H9 (cell line): Measurements from ENCODE around the gene ANP32E. TPM values are rescaled to one million over a fixed set of nuclear protein-coding genes. Genes with fewer than 3 reads are reported as not detected.
A peak's percentile ranks its signal among the peaks of the same experiment; 100 is the strongest.

ENCODE experiments used
- DNase-seq: peaks from one replicate; pipeline ENCODE4 v3.0.0-alpha.2; 2017
- H2AFZ ChIP-seq: one replicate; pipeline ENCODE4 v1.6.1; 2013; ENCODE audit warnings: mild to moderate bottlenecking, low read length, control low read depth, moderate library complexity
- H2AK5ac ChIP-seq: 2 replicates; pipeline ENCODE4 v1.6.1; 2013; ENCODE audit warnings: low read length, control low read depth, mixed read lengths; ENCODE audit not compliant: insufficient read length
- H2BK120ac ChIP-seq: one replicate; pipeline ENCODE4 v1.6.1; 2013; ENCODE audit warnings: low read depth, mild to moderate bottlenecking, low read length, control low read depth, inconsistent platforms; ENCODE audit not compliant: poor library complexity, severe bottlenecking
- H2BK12ac ChIP-seq: 2 replicates; pipeline ENCODE4 v1.6.1; 2013; ENCODE audit warnings: low read length, control low read depth, mixed read lengths, low read depth; ENCODE audit not compliant: insufficient read length
- H2BK15ac ChIP-seq: 2 replicates; pipeline ENCODE4 v1.6.1; 2013; ENCODE audit warnings: low read depth, low read length, control low read depth
- H2BK20ac ChIP-seq: one replicate; pipeline ENCODE4 v1.6.1; 2013; ENCODE audit warnings: low read depth, mild to moderate bottlenecking, low read length, control low read depth, inconsistent platforms; ENCODE audit not compliant: poor library complexity, severe bottlenecking
- H2BK5ac ChIP-seq: 2 replicates; pipeline ENCODE4 v1.6.1; 2013; ENCODE audit warnings: low read length, control low read depth, mixed read lengths; ENCODE audit not compliant: insufficient read length
- H3K14ac ChIP-seq: 2 replicates; pipeline ENCODE4 v1.6.1; 2013; ENCODE audit warnings: low read length, control low read depth; ENCODE audit not compliant: insufficient read depth
- H3K18ac ChIP-seq: 2 replicates; pipeline ENCODE4 v1.6.1; 2013; ENCODE audit warnings: low read depth, mild to moderate bottlenecking, mixed read lengths, low read length, control low read depth; ENCODE audit not compliant: insufficient read length
- H3K23ac ChIP-seq: 2 replicates; pipeline ENCODE4 v1.6.1; 2013; ENCODE audit warnings: low read length, control low read depth, mixed read lengths, low read depth; ENCODE audit not compliant: insufficient read length
- H3K23me2 ChIP-seq: 2 replicates; pipeline ENCODE4 v1.6.1; 2013; ENCODE audit warnings: low read depth, mild to moderate bottlenecking, mixed read lengths, low read length, control low read depth; ENCODE audit not compliant: insufficient read length, poor library complexity, severe bottlenecking
- H3K27ac ChIP-seq: 2 replicates; pipeline ENCODE4 v1.5.1; 2013; ENCODE audit warnings: low read length, control low read depth, mixed read lengths, low read depth; ENCODE audit not compliant: insufficient read length
- H3K27me3 ChIP-seq: 2 replicates; pipeline ENCODE4 v1.6.1; 2013; ENCODE audit warnings: low read length, control low read depth, inconsistent platforms; ENCODE audit not compliant: insufficient read depth
- H3K4ac ChIP-seq: 2 replicates; pipeline ENCODE4 v1.6.1; 2013; ENCODE audit warnings: low read depth, mild to moderate bottlenecking, control low read depth, inconsistent platforms, low read length, moderate library complexity
- H3K4me1 ChIP-seq: 2 replicates; pipeline ENCODE4 v1.6.1; 2013; ENCODE audit warnings: low read length, control low read depth, inconsistent platforms; ENCODE audit not compliant: insufficient read depth
- H3K4me2 ChIP-seq: 2 replicates; pipeline ENCODE4 v1.6.1; 2013; ENCODE audit warnings: low read length, control low read depth, mixed read lengths; ENCODE audit not compliant: insufficient read length, insufficient read depth
- H3K56ac ChIP-seq: 2 replicates; pipeline ENCODE4 v1.6.1; 2013; ENCODE audit warnings: low read depth, mild to moderate bottlenecking, mixed read lengths, low read length, control low read depth; ENCODE audit not compliant: insufficient read length
- H3K79me1 ChIP-seq: 2 replicates; pipeline ENCODE4 v1.6.1; 2013; ENCODE audit warnings: low read depth, mild to moderate bottlenecking, moderate library complexity, low read length, control low read depth, inconsistent platforms; ENCODE audit not compliant: insufficient read depth, poor library complexity, severe bottlenecking
- H3K79me2 ChIP-seq: 2 replicates; pipeline ENCODE4 v1.6.1; 2013; ENCODE audit warnings: low read length, control low read depth, inconsistent platforms; ENCODE audit not compliant: insufficient read depth
- H3K9ac ChIP-seq: 2 replicates; pipeline ENCODE4 v1.6.1; 2013; ENCODE audit warnings: low read length, control low read depth, mixed read lengths; ENCODE audit not compliant: insufficient read length; ENCODE audit errors: extremely low read depth
- H3K9me3 ChIP-seq: one replicate; pipeline ENCODE4 v1.6.1; 2013; ENCODE audit warnings: low read depth, low read length, inconsistent platforms; ENCODE audit not compliant: control insufficient read depth
- H3T11ph ChIP-seq: one replicate; pipeline ENCODE4 v1.6.1; 2013; ENCODE audit warnings: mild to moderate bottlenecking, low read length, control low read depth, inconsistent platforms
- H4K20me1 ChIP-seq: one replicate; pipeline ENCODE4 v1.6.1; 2013; ENCODE audit not compliant: control insufficient read depth, insufficient read length, insufficient read depth
- H4K5ac ChIP-seq: 2 replicates; pipeline ENCODE4 v1.6.1; 2013; ENCODE audit warnings: low read depth, mild to moderate bottlenecking, mixed read lengths, low read length, control low read depth; ENCODE audit not compliant: insufficient read length
- H4K8ac ChIP-seq: replicated peaks from 2 replicates; pipeline ENCODE4 v1.6.1; 2013; ENCODE audit warnings: low read length, control low read depth, mixed read lengths, low read depth; ENCODE audit not compliant: insufficient read length
- H4K91ac ChIP-seq: 2 replicates; pipeline ENCODE4 v1.6.1; 2013; ENCODE audit warnings: low read depth, mild to moderate bottlenecking, moderate library complexity, mixed read lengths, low read length, control low read depth; ENCODE audit not compliant: insufficient read length
- H3K27ac Mint-ChIP-seq, 3 experiments: 2 replicates in 2 of 3; 3 replicates in 1 of 3; pipeline ENCODE4 v1.8.0; 2020 to 2021; ENCODE audit warnings: mixed read lengths in 3 of 3, mild to moderate bottlenecking in 1 of 3, moderate library complexity in 1 of 3
- H3K27me3 Mint-ChIP-seq: 2 replicates; pipeline ENCODE4 v1.8.0; 2021; ENCODE audit warnings: low read depth, mild to moderate bottlenecking, moderate library complexity, mixed read lengths
- H3K36me3 Mint-ChIP-seq, 3 experiments: 2 replicates in 2 of 3; 3 replicates in 1 of 3; pipeline ENCODE4 v1.8.0; 2020 to 2021; ENCODE audit warnings: low read depth in 3 of 3, mixed read lengths in 3 of 3; ENCODE audit not compliant: insufficient read depth in 1 of 3
- H3K4me1 Mint-ChIP-seq, 2 experiments: 2 replicates each; pipeline ENCODE4 v1.8.0; 2020; ENCODE audit warnings: mixed read lengths in 2 of 2
- H3K4me3 Mint-ChIP-seq, 2 experiments: 2 replicates in 1 of 2; 3 replicates in 1 of 2; pipeline ENCODE4 v1.8.0; 2020 to 2021; ENCODE audit warnings: mild to moderate bottlenecking in 2 of 2, mixed read lengths in 2 of 2, moderate library complexity in 1 of 2
- H3K9me3 Mint-ChIP-seq, 2 experiments: 2 replicates in 1 of 2; 3 replicates in 1 of 2; pipeline ENCODE4 v1.8.0; 2020; ENCODE audit warnings: mild to moderate bottlenecking in 2 of 2, mixed read lengths in 2 of 2, moderate library complexity in 1 of 2
- WGBS: extraction: QIAGEN DNeasy Blood & Tissue Kit; methylation state at CpG from one replicate; pipeline ENCODE4 v1.1.7; 2013; ENCODE audit warnings: missing lambda C conversion rate, low lambda C conversion rate, mixed read lengths; ENCODE audit not compliant: insufficient read length; ENCODE audit errors: extremely low coverage; 5-methylcytosine and 5-hydroxymethylcytosine counted together
- total RNA-seq: library from RNA; stranded (reverse); gene quantifications from 2 replicates; pipeline ENCODE4 v1.2.1, GENCODE V29; 2021
- TF ChIP-seq, protein P1 (sequence below): fragments of 200-600 bp; sonication (generic); conservative IDR thresholded peaks from 3 replicates; pipeline ENCODE4 v1.8.0; 2021; ENCODE audit warnings: antibody characterized with exemption, mild to moderate bottlenecking

The ANP32E gene
- total RNA-seq, 1 experiment from 2014 or later = 106 TPM

DNA sequence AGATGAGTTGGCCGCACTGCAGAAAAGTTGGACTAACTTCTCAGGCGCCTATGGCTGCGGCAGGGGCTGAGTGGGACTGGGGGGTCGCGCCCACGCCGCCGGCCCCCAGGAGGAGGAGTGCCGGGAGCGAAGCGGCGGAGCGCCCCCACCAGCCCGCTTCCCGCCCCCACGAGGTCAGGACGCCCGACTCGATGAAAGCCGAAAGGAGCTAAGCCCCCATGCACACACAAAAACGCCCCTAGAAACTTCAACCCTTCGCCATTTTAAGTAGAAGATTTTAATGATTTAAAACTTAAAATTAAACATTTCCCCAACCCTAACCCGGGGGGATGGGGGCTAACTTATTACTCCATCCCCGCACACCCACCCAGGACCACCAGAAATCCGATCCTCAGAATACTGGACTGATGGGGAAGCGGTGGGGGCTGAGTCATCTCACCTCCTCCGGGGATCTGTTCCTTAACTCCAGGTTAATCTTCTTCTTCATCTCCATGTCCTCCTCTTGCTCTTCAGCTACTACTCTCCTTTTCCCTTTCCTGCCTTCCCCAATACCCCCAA, 539 bp downstream of the ANP32E start:
- H4K91ac ChIP-seq = peak overlapping the region; percentile 33
- no peak overlapping the region for H3T11ph ChIP-seq
- Mint-ChIP-seq H3K4me1 (peaks cover 18 to 19% of the 10 kb centered on the region in 2 experiments), H3K27me3 (no peaks in the 10 kb centered on the region; the same call in 1 of the 2 replicates), H3K9me3 (no peaks in the 10 kb centered on the region; a peak in 1 of 5 replicates), H3K4me3 (no peak overlapping the region), H3K27ac (no peak overlapping the region), H3K36me3 (peaks cover 6 to 17% (median 8%) of the 10 kb centered on the region in 3 experiments; a peak in 5 of 7 replicates)
- no peak for DNase-seq
- H3K14ac ChIP-seq = peak overlapping the region; percentile 89
- H3K27ac ChIP-seq = peak overlapping the region; percentile 72
- H3K4me2 ChIP-seq = peak overlapping the region; percentile 83
- H4K8ac ChIP-seq = no peak overlapping the region
- H4K5ac ChIP-seq = no peak overlapping the region
- H2BK120ac ChIP-seq = peak overlapping the region; percentile 74
- H3K9me3 ChIP-seq = no peaks in the 10 kb centered on the region
- TF ChIP-seq, protein P1, sequence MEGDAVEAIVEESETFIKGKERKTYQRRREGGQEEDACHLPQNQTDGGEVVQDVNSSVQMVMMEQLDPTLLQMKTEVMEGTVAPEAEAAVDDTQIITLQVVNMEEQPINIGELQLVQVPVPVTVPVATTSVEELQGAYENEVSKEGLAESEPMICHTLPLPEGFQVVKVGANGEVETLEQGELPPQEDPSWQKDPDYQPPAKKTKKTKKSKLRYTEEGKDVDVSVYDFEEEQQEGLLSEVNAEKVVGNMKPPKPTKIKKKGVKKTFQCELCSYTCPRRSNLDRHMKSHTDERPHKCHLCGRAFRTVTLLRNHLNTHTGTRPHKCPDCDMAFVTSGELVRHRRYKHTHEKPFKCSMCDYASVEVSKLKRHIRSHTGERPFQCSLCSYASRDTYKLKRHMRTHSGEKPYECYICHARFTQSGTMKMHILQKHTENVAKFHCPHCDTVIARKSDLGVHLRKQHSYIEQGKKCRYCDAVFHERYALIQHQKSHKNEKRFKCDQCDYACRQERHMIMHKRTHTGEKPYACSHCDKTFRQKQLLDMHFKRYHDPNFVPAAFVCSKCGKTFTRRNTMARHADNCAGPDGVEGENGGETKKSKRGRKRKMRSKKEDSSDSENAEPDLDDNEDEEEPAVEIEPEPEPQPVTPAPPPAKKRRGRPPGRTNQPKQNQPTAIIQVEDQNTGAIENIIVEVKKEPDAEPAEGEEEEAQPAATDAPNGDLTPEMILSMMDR = no peak
- no peak overlapping the region for H2BK20ac ChIP-seq
- H3K4me1 ChIP-seq = no peaks in the 10 kb centered on the region; the same call in 1 of the 2 replicates
- H2BK12ac ChIP-seq = no peak overlapping the region
- H2BK15ac ChIP-seq = no peak overlapping the region
- no peaks in the 10 kb centered on the region for H4K20me1 ChIP-seq
- no peaks in the 10 kb centered on the region for H3K27me3 ChIP-seq
- no peaks in the 10 kb centered on the region for H3K79me1 ChIP-seq
- H3K9ac ChIP-seq = peak overlapping the region; percentile 97
- H3K18ac ChIP-seq = peak overlapping the region; percentile 90
- no peak overlapping the region for H2BK5ac ChIP-seq
- no peak overlapping the region for H3K56ac ChIP-seq
- peak overlapping the region; percentile 81 for H3K4ac ChIP-seq
- peaks cover 22% of the 10 kb centered on the region; the same call in 1 of the 2 replicates for H3K79me2 ChIP-seq
- H3K23me2 ChIP-seq = peaks cover 15% of the 10 kb centered on the region
- H2AK5ac ChIP-seq = no peak overlapping the region
- no peak overlapping the region for H2AFZ ChIP-seq
- no peak overlapping the region for H3K23ac ChIP-seq
- WGBS = no CpG with 5 or more reads among the region's 27 CpGs
